ACC112 (cell line): ENCODE results near the gene CD300LG.
"Not testable (repeated sequence)": the region's sequence is repeated elsewhere in the genome, so short reads cannot be mapped to it uniquely, and the experiment has no call there.

Source experiments
- H2AFZ ChIP-seq: fragments of 200-600 bp; sonication (generic); one replicate; pipeline ENCODE4 v1.6.0; 2017; ENCODE audit warnings: antibody characterized with exemption, low read length; ENCODE audit not compliant: unreplicated experiment
- H3K27ac ChIP-seq: fragments of 200-600 bp; sonication (generic); 2 replicates; pipeline ENCODE4 v1.5.1; 2014; ENCODE audit warnings: low read depth, mild to moderate bottlenecking, antibody characterized with exemption, low read length, moderate library complexity
- H3K27me3 ChIP-seq: fragments of 200-600 bp; sonication (generic); 2 replicates; pipeline ENCODE4 v1.6.1; 2014; ENCODE audit warnings: mild to moderate bottlenecking, antibody characterized with exemption, low read length, moderate library complexity, mixed read lengths; ENCODE audit not compliant: insufficient read depth
- H3K36me3 ChIP-seq: fragments of 200-600 bp; sonication (generic); 2 replicates; pipeline ENCODE4 v1.6.1; 2016; ENCODE audit warnings: mild to moderate bottlenecking, antibody characterized with exemption, low read length, moderate library complexity, mixed read lengths; ENCODE audit not compliant: insufficient read depth
- H3K4me1 ChIP-seq: fragments of 200-600 bp; sonication (generic); one replicate; pipeline ENCODE4 v1.6.1; 2016; ENCODE audit warnings: low read length, mixed read lengths; ENCODE audit not compliant: insufficient read depth, unreplicated experiment, control insufficient read depth
- H3K4me3 ChIP-seq: fragments of 200-600 bp; sonication (generic); 2 replicates; pipeline ENCODE4 v1.5.1; 2014; ENCODE audit warnings: mild to moderate bottlenecking, low read depth, low read length
- H3K79me2 ChIP-seq: fragments of 200-600 bp; sonication (generic); one replicate; pipeline ENCODE4 v1.6.0; 2016; ENCODE audit warnings: low read length; ENCODE audit not compliant: control insufficient read depth, unreplicated experiment, insufficient read depth

CD300LG gene, protein sequence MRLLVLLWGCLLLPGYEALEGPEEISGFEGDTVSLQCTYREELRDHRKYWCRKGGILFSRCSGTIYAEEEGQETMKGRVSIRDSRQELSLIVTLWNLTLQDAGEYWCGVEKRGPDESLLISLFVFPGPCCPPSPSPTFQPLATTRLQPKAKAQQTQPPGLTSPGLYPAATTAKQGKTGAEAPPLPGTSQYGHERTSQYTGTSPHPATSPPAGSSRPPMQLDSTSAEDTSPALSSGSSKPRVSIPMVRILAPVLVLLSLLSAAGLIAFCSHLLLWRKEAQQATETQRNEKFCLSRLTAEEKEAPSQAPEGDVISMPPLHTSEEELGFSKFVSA

GRCh38 chr17:43846963-43847371, at the start of gene CD300LG:
Gene CD300LG (plus strand): TSS chr17:43847176. CDS start chr17:43847217, 41 bp downstream.
- Histone ChIP-seq H3K27ac (no peak within 1 kb of the TSS), H3K4me1 (peaks cover 5% of the 10 kb centered on the region), H2AFZ (peak within 1 kb of the TSS; percentile 83), H3K36me3 (no peaks in the 10 kb centered on the region), H3K79me2 (no peaks in the 10 kb centered on the region), H3K4me3 (no peak within 1 kb of the TSS), H3K27me3 (no peaks in the 10 kb centered on the region)

DNA sequence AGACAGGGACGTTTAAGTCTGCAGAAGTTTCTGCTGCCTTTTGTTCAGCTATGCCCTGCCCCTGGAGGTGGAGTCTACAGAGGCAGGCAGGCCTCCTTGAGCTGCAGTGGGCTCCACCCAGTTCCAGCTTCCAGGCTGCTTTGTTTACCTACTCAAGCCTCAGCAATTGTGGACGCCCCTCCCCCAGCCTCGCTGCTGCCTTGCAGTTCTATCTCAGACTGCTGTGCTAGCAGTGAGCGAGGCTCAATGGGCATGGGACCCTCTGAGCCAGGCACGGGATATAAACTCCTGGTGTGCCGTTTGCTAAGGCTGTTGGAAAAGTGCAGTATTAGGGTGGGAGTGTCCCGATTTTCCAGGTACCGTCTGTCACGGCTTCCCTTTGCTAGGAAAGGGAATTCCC, 49.0 kb upstream of the CD300LG start:
- H3K79me2 ChIP-seq: not testable (repeated sequence)

GRCh38 chr17:43799047-43799446, 47.9 kb upstream of the CD300LG start:
- H2AFZ ChIP-seq: no peak overlapping the region
- no peaks in the 10 kb centered on the region for H3K27me3 ChIP-seq
- H3K4me1 ChIP-seq: peaks cover 2% of the 10 kb centered on the region
- H3K4me3 ChIP-seq: no peak overlapping the region
- H3K27ac ChIP-seq: no peak overlapping the region
- H3K79me2 ChIP-seq: no peaks in the 10 kb centered on the region
- 0 out of 2 replicates have a peak, but pooled peaks cover 3% of the 10 kb centered on the region for H3K36me3 ChIP-seq

More for the DNA sequence above, 49.0 kb upstream of the CD300LG start:
- H2AFZ ChIP-seq, H3K36me3 ChIP-seq, H3K27me3 ChIP-seq, H3K4me1 ChIP-seq, H3K4me3 ChIP-seq, H3K27ac ChIP-seq: not testable (repeated sequence)

DNA sequence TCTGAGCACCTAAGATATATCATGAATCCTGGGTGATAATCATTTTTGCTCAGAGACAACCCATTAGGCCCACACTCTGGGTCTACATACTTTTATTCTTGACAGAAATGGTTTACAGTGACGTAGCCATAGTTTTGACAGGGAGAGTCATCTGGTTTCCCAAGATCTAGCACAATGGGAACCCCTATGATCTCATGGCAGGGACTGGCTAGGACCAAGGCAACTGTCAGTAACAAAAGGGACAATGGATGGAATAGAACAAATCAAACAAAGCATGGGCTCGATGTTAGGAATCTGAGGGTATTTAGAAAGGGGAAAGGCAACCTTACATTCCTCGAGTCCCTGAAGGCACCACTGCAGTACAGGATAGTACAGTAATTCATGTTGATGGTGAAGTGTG, 46.2 kb upstream of the CD300LG start:
- Histone ChIP-seq H2AFZ (no peak overlapping the region), H3K4me1 (peaks cover 4% of the 10 kb centered on the region), H3K79me2 (no peaks in the 10 kb centered on the region), H3K4me3 (no peak overlapping the region), H3K27me3 (no peaks in the 10 kb centered on the region), H3K27ac (no peak overlapping the region), H3K36me3 (peaks cover 7% of the 10 kb centered on the region; the same call in 1 of the 2 replicates)

GRCh38 chr17:43801844-43802243, 45.1 kb upstream of the CD300LG start:
- no peaks in the 10 kb centered on the region for H3K79me2 ChIP-seq
- no peak overlapping the region for H3K4me3 ChIP-seq
- no peak overlapping the region for H3K27ac ChIP-seq
- H3K27me3 ChIP-seq: no peaks in the 10 kb centered on the region
- H3K36me3 ChIP-seq: peaks cover 7% of the 10 kb centered on the region; the same call in 1 of the 2 replicates
- peaks cover 4% of the 10 kb centered on the region for H3K4me1 ChIP-seq
- no peak overlapping the region for H2AFZ ChIP-seq

DNA sequence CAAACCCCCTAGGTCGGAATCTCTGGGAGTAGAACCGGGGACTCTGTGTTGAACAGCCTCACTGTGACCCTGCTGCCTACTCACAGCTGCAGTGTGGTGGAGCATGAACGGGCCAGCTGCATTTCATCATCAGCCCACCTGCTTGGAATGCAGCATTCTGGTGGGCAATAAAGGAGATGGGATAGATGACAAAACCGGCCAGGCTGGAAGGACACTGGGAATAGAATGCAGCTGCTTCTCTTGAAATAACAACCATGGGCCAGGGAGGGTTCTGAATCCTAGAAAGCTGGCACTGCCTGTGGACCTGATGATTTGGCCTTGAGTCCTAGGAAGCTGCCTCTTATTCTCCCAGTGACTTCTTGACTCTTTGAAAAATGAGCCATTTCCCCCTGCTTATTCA, 43.2 kb upstream of the CD300LG start:
- Histone ChIP-seq H3K79me2 (no peaks in the 10 kb centered on the region), H3K4me3 (no peak overlapping the region), H3K4me1 (peaks cover 4% of the 10 kb centered on the region), H2AFZ (no peak overlapping the region), H3K27ac (no peak overlapping the region), H3K27me3 (no peaks in the 10 kb centered on the region), H3K36me3 (peaks cover 15% of the 10 kb centered on the region; the same call in 1 of the 2 replicates)

DNA sequence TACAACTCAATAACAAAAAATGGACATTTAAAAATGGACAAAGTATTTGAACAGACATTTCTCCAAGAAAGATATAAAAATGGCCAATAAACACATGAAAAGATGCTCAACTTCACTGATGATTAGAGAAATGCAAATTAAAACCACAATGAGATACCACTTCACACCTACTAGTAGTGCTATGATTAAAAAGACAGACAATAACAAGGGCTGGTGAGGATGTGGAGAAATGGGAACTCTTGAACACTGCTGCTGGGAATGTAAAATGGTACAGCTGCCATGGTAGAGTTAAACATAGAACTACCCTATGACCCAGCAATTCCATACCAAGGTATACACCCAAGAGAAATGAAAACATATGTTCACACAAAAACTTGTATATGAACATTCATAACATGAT, 41.9 kb upstream of the CD300LG start:
- H3K4me1 ChIP-seq: peaks cover 4% of the 10 kb centered on the region
- no peaks in the 10 kb centered on the region for H3K79me2 ChIP-seq
- H3K27ac ChIP-seq: no peak overlapping the region
- no peaks in the 10 kb centered on the region for H3K27me3 ChIP-seq
- peaks cover 15% of the 10 kb centered on the region; the same call in 1 of the 2 replicates for H3K36me3 ChIP-seq
- no peak overlapping the region for H3K4me3 ChIP-seq
- H2AFZ ChIP-seq: no peak overlapping the region

- H3K4me1 ChIP-seq: peaks cover 4% of the 10 kb centered on the region
- peaks cover 12% of the 10 kb centered on the region; the same call in 1 of the 2 replicates for H3K36me3 ChIP-seq
- H3K27me3 ChIP-seq: no peaks in the 10 kb centered on the region
- no peaks in the 10 kb centered on the region for H3K79me2 ChIP-seq
- H3K27ac ChIP-seq: no peak overlapping the region
- H2AFZ ChIP-seq: no peak overlapping the region
- H3K4me3 ChIP-seq: no peak overlapping the region
Observed at GRCh38 chr17:43808076-43808475, 38.9 kb upstream of the CD300LG start.

DNA sequence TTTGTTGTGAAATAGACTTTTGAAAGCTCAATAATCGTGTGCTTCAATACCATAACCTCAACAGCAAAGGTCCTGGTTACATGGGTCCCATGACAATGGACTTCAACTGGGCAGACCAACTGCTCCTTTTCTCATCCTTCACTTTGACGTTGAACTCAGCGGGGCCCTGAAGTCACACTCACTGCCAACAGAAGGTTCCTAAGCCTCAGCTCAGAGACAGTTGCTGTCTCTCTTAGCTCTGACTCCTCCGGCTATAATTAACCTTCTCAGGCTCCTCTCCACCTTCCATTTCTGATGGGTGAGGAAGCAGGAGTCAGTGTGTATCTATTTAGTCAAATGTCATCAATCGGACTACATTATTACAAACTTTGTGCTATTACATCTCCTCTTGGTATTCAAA, 37.9 kb upstream of the CD300LG start:
- no peak overlapping the region for H2AFZ ChIP-seq
- no peaks in the 10 kb centered on the region for H3K27me3 ChIP-seq
- H3K27ac ChIP-seq: no peak overlapping the region
- H3K36me3 ChIP-seq: peaks cover 20% of the 10 kb centered on the region; the same call in 1 of the 2 replicates
- no peaks in the 10 kb centered on the region for H3K79me2 ChIP-seq
- H3K4me3 ChIP-seq: no peak overlapping the region
- H3K4me1 ChIP-seq: peaks cover 8% of the 10 kb centered on the region

GRCh38 chr17:43810226-43810715, 36.7 kb upstream of the CD300LG start:
- no peaks in the 10 kb centered on the region for H3K27me3 ChIP-seq
- H3K36me3 ChIP-seq: peaks cover 22% of the 10 kb centered on the region; the same call in 1 of the 2 replicates
- no peak overlapping the region for H3K27ac ChIP-seq
- peaks cover 16% of the 10 kb centered on the region for H3K4me1 ChIP-seq
- H3K79me2 ChIP-seq: no peaks in the 10 kb centered on the region
- no peak overlapping the region for H2AFZ ChIP-seq
- H3K4me3 ChIP-seq: no peak overlapping the region

- peaks cover 19% of the 10 kb centered on the region; the same call in 1 of the 2 replicates for H3K36me3 ChIP-seq
- H3K79me2 ChIP-seq: no peaks in the 10 kb centered on the region
- no peak overlapping the region for H3K4me3 ChIP-seq
- no peak overlapping the region for H2AFZ ChIP-seq
- H3K27me3 ChIP-seq: no peaks in the 10 kb centered on the region
- H3K27ac ChIP-seq: no peak overlapping the region
- peaks cover 17% of the 10 kb centered on the region for H3K4me1 ChIP-seq
Observed at GRCh38 chr17:43810823-43811222, 36.2 kb upstream of the CD300LG start.
